ENCODE results near the gene PLB1. TPM values are rescaled to one million over a fixed set of nuclear protein-coding genes. Genes with fewer than 3 reads are reported as not detected.

PLB1 gene
- total RNA-seq = 0.64 and 0.72 TPM in 2 replicates

GRCh38 chr2:28495551-28496250 lies at the start of gene PLB1:
Gene PLB1 (plus strand): TSS chr2:28496060. CDS start chr2:28496115, 55 bp downstream.

Other genes with a start within 250 kb of the PLB1 start
- gene FOSL2, start 103.2 kb upstream of the PLB1 start, total RNA-seq = 129 and 179 TPM in 2 replicates

Measured in tracheal epithelial cell (primary cell).